Ishikawa (cell line): ENCODE data around the gene CD34.

ENCODE experiments used
- CEBPB ChIP-seq: IDR thresholded peaks from 2 replicates; pipeline ENCODE4 v1.6.1; 2012
- CREB1 ChIP-seq: IDR thresholded peaks from 2 replicates; pipeline ENCODE4 v1.6.1; 2012; ENCODE audit warnings: low read depth
- EGR1 ChIP-seq: IDR thresholded peaks from 2 replicates; pipeline ENCODE4 v1.6.1; 2012
- EP300 ChIP-seq: IDR thresholded peaks from 2 replicates; pipeline ENCODE4 v1.6.1; 2012; ENCODE audit warnings: borderline replicate concordance
- FOXM1 ChIP-seq: IDR thresholded peaks from 2 replicates; pipeline ENCODE4 v1.6.1; 2012; ENCODE audit warnings: low read depth, borderline replicate concordance
- NFIC ChIP-seq: IDR thresholded peaks from 2 replicates; pipeline ENCODE4 v1.6.1; 2012
- RAD21 ChIP-seq: IDR thresholded peaks from 2 replicates; pipeline ENCODE4 v1.6.1; 2012; ENCODE audit warnings: low read depth
- TAF1 ChIP-seq: IDR thresholded peaks from 2 replicates; pipeline ENCODE4 v1.6.1; 2012; ENCODE audit warnings: low read depth, mild to moderate bottlenecking
- TCF12 ChIP-seq: IDR thresholded peaks from 2 replicates; pipeline ENCODE4 v1.6.1; 2012; ENCODE audit warnings: low read depth
- TEAD4 ChIP-seq: IDR thresholded peaks from 2 replicates; pipeline ENCODE4 v1.6.1; 2012
- YY1 ChIP-seq: IDR thresholded peaks from 2 replicates; pipeline ENCODE4 v1.6.1; 2012; ENCODE audit warnings: low read depth
- ZBTB7A ChIP-seq: IDR thresholded peaks from 2 replicates; pipeline ENCODE4 v1.6.1; 2012; ENCODE audit warnings: low read depth
- TF ChIP-seq, protein P1 (sequence below): IDR thresholded peaks from 2 replicates; pipeline ENCODE4 v1.6.1; 2012
- TF ChIP-seq, protein P2 (sequence below): IDR thresholded peaks from 2 replicates; pipeline ENCODE4 v1.6.1; 2012
- TF ChIP-seq, protein P3 (sequence below): IDR thresholded peaks from 2 replicates; pipeline ENCODE4 v1.6.1; 2012; ENCODE audit warnings: low read depth, mild to moderate bottlenecking

Gene CD34

GRCh38 chr1:207893737-207894582 lies 17.0 kb downstream of the CD34 start:
- TF ChIP-seq ZBTB7A (no peak), CEBPB (no peak), TEAD4 (no peak), NFIC (no peak), RAD21 (no peak), TAF1 (no peak), YY1 (no peak), EP300 (no peak), TCF12 (no peak), EGR1 (no peak), FOXM1 (no peak), CREB1 (no peak)
- TF ChIP-seq, protein P1, sequence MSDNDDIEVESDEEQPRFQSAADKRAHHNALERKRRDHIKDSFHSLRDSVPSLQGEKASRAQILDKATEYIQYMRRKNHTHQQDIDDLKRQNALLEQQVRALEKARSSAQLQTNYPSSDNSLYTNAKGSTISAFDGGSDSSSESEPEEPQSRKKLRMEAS: no peak
- TF ChIP-seq, protein P2, sequence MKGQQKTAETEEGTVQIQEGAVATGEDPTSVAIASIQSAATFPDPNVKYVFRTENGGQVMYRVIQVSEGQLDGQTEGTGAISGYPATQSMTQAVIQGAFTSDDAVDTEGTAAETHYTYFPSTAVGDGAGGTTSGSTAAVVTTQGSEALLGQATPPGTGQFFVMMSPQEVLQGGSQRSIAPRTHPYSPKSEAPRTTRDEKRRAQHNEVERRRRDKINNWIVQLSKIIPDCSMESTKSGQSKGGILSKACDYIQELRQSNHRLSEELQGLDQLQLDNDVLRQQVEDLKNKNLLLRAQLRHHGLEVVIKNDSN: no peak
- TF ChIP-seq, protein P3, sequence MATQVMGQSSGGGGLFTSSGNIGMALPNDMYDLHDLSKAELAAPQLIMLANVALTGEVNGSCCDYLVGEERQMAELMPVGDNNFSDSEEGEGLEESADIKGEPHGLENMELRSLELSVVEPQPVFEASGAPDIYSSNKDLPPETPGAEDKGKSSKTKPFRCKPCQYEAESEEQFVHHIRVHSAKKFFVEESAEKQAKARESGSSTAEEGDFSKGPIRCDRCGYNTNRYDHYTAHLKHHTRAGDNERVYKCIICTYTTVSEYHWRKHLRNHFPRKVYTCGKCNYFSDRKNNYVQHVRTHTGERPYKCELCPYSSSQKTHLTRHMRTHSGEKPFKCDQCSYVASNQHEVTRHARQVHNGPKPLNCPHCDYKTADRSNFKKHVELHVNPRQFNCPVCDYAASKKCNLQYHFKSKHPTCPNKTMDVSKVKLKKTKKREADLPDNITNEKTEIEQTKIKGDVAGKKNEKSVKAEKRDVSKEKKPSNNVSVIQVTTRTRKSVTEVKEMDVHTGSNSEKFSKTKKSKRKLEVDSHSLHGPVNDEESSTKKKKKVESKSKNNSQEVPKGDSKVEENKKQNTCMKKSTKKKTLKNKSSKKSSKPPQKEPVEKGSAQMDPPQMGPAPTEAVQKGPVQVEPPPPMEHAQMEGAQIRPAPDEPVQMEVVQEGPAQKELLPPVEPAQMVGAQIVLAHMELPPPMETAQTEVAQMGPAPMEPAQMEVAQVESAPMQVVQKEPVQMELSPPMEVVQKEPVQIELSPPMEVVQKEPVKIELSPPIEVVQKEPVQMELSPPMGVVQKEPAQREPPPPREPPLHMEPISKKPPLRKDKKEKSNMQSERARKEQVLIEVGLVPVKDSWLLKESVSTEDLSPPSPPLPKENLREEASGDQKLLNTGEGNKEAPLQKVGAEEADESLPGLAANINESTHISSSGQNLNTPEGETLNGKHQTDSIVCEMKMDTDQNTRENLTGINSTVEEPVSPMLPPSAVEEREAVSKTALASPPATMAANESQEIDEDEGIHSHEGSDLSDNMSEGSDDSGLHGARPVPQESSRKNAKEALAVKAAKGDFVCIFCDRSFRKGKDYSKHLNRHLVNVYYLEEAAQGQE: no peak

GRCh38 chr1:207892764-207893163 lies 18.2 kb downstream of the CD34 start:
- TF ChIP-seq TAF1 (no peak), NFIC (no peak), ZBTB7A (no peak), EGR1 (no peak), CREB1 (no peak), EP300 (no peak), CEBPB (no peak), RAD21 (no peak), YY1 (no peak), TEAD4 (no peak), FOXM1 (no peak), TCF12 (no peak)
- TF ChIP-seq, protein P1: no peak
- TF ChIP-seq, protein P2: no peak
- TF ChIP-seq, protein P3: no peak

GRCh38 chr1:207891148-207891547 lies 19.8 kb downstream of the CD34 start:
- TF ChIP-seq, protein P1: no peak
- no peak for TF ChIP-seq ZBTB7A

GRCh38 chr1:207890136-207890738 lies 20.7 kb downstream of the CD34 start:
- TF ChIP-seq, protein P2: no peak
- TF ChIP-seq TAF1: no peak
- TF ChIP-seq FOXM1: no peak
- TF ChIP-seq RAD21: no peak

- TF ChIP-seq, protein P1: no peak
- TF ChIP-seq CEBPB (no peak), FOXM1 (no peak), TCF12 (no peak), NFIC (no peak), TAF1 (no peak), ZBTB7A (no peak), CREB1 (no peak)
- TF ChIP-seq, protein P2: no peak
Observed at GRCh38 chr1:207888652-207889051, 22.3 kb downstream of the CD34 start.
